GM23338 (cell line): ENCODE results near the gene DCAKD. TPM values are rescaled to one million over a fixed set of nuclear protein-coding genes. Genes with fewer than 3 reads are reported as not detected.

Source experiments
- ATAC-seq: fragments of 200-7000 bp; cut with Tn5 transposase; 3 replicates; pipeline ENCODE4 v1.9.1; 2020
- DNase-seq: peaks from one replicate; pipeline ENCODE4 v3.0.0-alpha.2; 2015; ENCODE audit warnings: low spot score
- H2AFZ ChIP-seq: fragments of 200-600 bp; sonication (generic); 2 replicates; pipeline ENCODE4 v1.8.0; 2016; ENCODE audit warnings: antibody characterized with exemption, mild to moderate bottlenecking, moderate library complexity
- H3F3A ChIP-seq: fragments of 200-600 bp; sonication (generic); replicated peaks from 2 replicates; pipeline ENCODE4 v1.8.0; 2017; ENCODE audit warnings: antibody characterized with exemption, mixed run types, low read depth
- H3K27ac ChIP-seq: fragments of 200-600 bp; sonication (generic); 2 replicates; pipeline ENCODE4 v1.6.1; 2016; ENCODE audit warnings: low read depth
- H3K27me3 ChIP-seq: fragments of 200-600 bp; sonication (generic); 2 replicates; pipeline ENCODE4 v1.8.0; 2016; ENCODE audit warnings: mild to moderate bottlenecking, mixed run types, moderate library complexity; ENCODE audit not compliant: insufficient read depth
- H3K36me3 ChIP-seq: fragments of 200-600 bp; sonication (generic); 2 replicates; pipeline ENCODE4 v1.8.0; 2016; ENCODE audit warnings: mild to moderate bottlenecking; ENCODE audit not compliant: insufficient read depth
- H3K4me1 ChIP-seq: fragments of 200-600 bp; sonication (generic); 2 replicates; pipeline ENCODE4 v1.8.0; 2016; ENCODE audit warnings: mild to moderate bottlenecking, moderate library complexity; ENCODE audit not compliant: insufficient read depth
- H3K4me2 ChIP-seq: fragments of 200-600 bp; sonication (generic); 2 replicates; pipeline ENCODE4 v1.7.1; 2017; ENCODE audit warnings: mixed run types
- H3K4me3 ChIP-seq: fragments of 200-600 bp; sonication (generic); 2 replicates; pipeline ENCODE4 v1.6.1; 2016; ENCODE audit warnings: mixed run types
- H3K79me2 ChIP-seq: fragments of 200-600 bp; sonication (generic); replicated peaks from 2 replicates; pipeline ENCODE4 v1.8.0; 2017; ENCODE audit warnings: mild to moderate bottlenecking; ENCODE audit not compliant: insufficient read depth
- H3K9me2 ChIP-seq: fragments of 200-600 bp; sonication (generic); 2 replicates; pipeline ENCODE4 v1.8.0; 2017; ENCODE audit not compliant: insufficient read depth
- H4K20me1 ChIP-seq: fragments of 200-600 bp; sonication (generic); replicated peaks from 2 replicates; pipeline ENCODE4 v1.8.0; 2017; ENCODE audit warnings: mild to moderate bottlenecking; ENCODE audit not compliant: insufficient read depth
- H3K27ac Mint-ChIP-seq: 2 replicates; pipeline ENCODE4 v1.8.0; 2020; ENCODE audit warnings: inconsistent platforms, mild to moderate bottlenecking, moderate library complexity, mixed read lengths
- H3K27me3 Mint-ChIP-seq: 3 replicates; pipeline ENCODE4 v1.8.0; 2022; ENCODE audit warnings: low read depth, mild to moderate bottlenecking, moderate library complexity, mixed read lengths, inconsistent platforms; ENCODE audit not compliant: insufficient read depth, poor library complexity
- H3K36me3 Mint-ChIP-seq: 3 replicates; pipeline ENCODE4 v1.8.0; 2021; ENCODE audit warnings: low read depth, mild to moderate bottlenecking, inconsistent platforms, moderate library complexity, mixed read lengths
- H3K4me1 Mint-ChIP-seq: 3 replicates; pipeline ENCODE4 v1.8.0; 2020; ENCODE audit warnings: mild to moderate bottlenecking, inconsistent platforms, mixed read lengths
- H3K4me3 Mint-ChIP-seq: 3 replicates; pipeline ENCODE4 v1.8.0; 2021; ENCODE audit warnings: moderate library complexity, mild to moderate bottlenecking, inconsistent platforms, mixed read lengths
- H3K9me3 Mint-ChIP-seq: 3 replicates; pipeline ENCODE4 v1.8.0; 2020; ENCODE audit warnings: moderate library complexity, mild to moderate bottlenecking, inconsistent platforms, mixed read lengths
- CREB1 ChIP-seq: fragments of 250-450 bp; sonication (Bioruptor Pico); IDR thresholded peaks from 2 replicates; pipeline ENCODE4 v1.5.0; 2020; ENCODE audit warnings: low read depth, mild to moderate bottlenecking, moderate library complexity
- EZH2 ChIP-seq: fragments of 200-600 bp; sonication (generic); IDR thresholded peaks from one replicate; pipeline ENCODE4 v1.8.0; 2017; ENCODE audit warnings: antibody characterized with exemption, mild to moderate bottlenecking, low read depth; ENCODE audit not compliant: unreplicated experiment
- EZH2phosphoT487 ChIP-seq: fragments of 200-600 bp; sonication (generic); IDR thresholded peaks from one replicate; pipeline ENCODE4 v1.8.1; 2018; ENCODE audit warnings: antibody characterized with exemption; ENCODE audit not compliant: unreplicated experiment
- JUNB ChIP-seq: IDR thresholded peaks from one replicate; pipeline ENCODE4 v1.6.1; 2016; ENCODE audit warnings: antibody characterized with exemption; ENCODE audit not compliant: unreplicated experiment
- NANOG ChIP-seq: IDR thresholded peaks from 2 replicates; pipeline ENCODE4 v1.6.1; 2016; ENCODE audit warnings: antibody characterized with exemption, borderline replicate concordance
- POLR2AphosphoS5 ChIP-seq: IDR thresholded peaks from 2 replicates; pipeline ENCODE4 v1.6.1; 2016; ENCODE audit warnings: antibody characterized with exemption, low read depth
- STAT1 ChIP-seq: IDR thresholded peaks from one replicate; pipeline ENCODE4 v1.6.1; 2016; ENCODE audit warnings: antibody characterized with exemption; ENCODE audit not compliant: unreplicated experiment
- ZNF114 ChIP-seq: fragments of 250-450 bp; sonication (Bioruptor Pico); IDR thresholded peaks from 2 replicates; pipeline ENCODE4 v1.5.0; 2020; ENCODE audit warnings: mild to moderate bottlenecking, moderate library complexity
- ZNF331 ChIP-seq: fragments of 250-450 bp; sonication (Bioruptor Pico); IDR thresholded peaks from 2 replicates; pipeline ENCODE4 v1.5.0; 2020; ENCODE audit warnings: low read depth, mild to moderate bottlenecking, moderate library complexity
- polyA plus RNA-seq: library from polyadenylated mRNA; unstranded; fragments of >200 nt; fragmentation: Nextera tagmentation; extraction: Ambion mirVana; gene quantifications from 2 replicates; pipeline ENCODE4 v1.2.1, GENCODE V29; 2016
- total RNA-seq: library from RNA; depleted of rRNA; stranded (reverse); fragments of >200 nt; shearing (Covaris generic); gene quantifications from 2 replicates; pipeline ENCODE4 v1.2.3, GENCODE V29; 2014
- TF ChIP-seq, protein P1 (sequence below): IDR thresholded peaks from 2 replicates; pipeline ENCODE4 v1.6.1; 2016; ENCODE audit warnings: antibody characterized with exemption
- TF ChIP-seq, protein P2 (sequence below), 2 experiments: fragments of 200-600 bp in 1 of 2; sonication (generic) in 1 of 2; conservative IDR thresholded peaks; 2 replicates each; pipeline versions ENCODE4 v1.5.1 to v1.6.1; 2016 to 2017; ENCODE audit warnings: antibody characterized with exemption in 2 of 2, low read depth in 2 of 2, mild to moderate bottlenecking in 2 of 2, moderate library complexity in 1 of 2
- TF ChIP-seq, protein P3 (sequence below): fragments of 250-450 bp; sonication (Bioruptor Pico); IDR thresholded peaks from 2 replicates; pipeline ENCODE4 v1.5.0; 2020; ENCODE audit warnings: mild to moderate bottlenecking, moderate library complexity
- TF ChIP-seq, protein P4 (sequence below): IDR thresholded peaks from one replicate; pipeline ENCODE4 v1.6.1; 2018; ENCODE audit warnings: antibody characterized with exemption; ENCODE audit not compliant: unreplicated experiment

Gene DCAKD
- total and polyA plus RNA-seq, 2 experiments from 2014 or later, result 23.7 to 57.2 TPM

DNA sequence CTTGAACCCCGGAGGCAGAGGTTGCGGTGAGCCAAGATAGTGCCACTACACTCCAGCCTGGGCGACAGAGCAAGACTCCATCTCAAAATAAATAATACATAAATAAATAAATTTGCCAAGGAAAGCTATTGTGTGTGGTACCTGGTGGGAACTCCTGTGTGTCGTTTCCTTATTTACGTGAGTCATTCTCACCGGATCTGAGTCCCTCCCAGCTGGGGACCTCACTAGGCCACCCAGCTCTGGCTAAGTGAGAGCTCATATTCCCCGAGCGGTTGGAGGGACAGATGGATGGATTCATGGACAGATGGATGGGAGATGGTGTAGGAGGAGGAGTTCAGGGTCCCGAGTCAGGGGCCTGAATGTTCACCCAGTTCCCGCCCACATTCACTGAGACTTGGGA lies 60.4 kb downstream of the DCAKD start:
- H3K27me3 Mint-ChIP-seq, result peaks cover 22% of the 10 kb centered on the region
- H3K4me1 ChIP-seq, result peaks cover 23% of the 10 kb centered on the region

More for the DNA sequence above, 60.4 kb downstream of the DCAKD start:
- H4K20me1 ChIP-seq, result no peaks in the 10 kb centered on the region
- no peak overlapping the region for H3K27ac ChIP-seq
- Mint-ChIP-seq H3K4me1 (peaks cover 28% of the 10 kb centered on the region), H3K9me3 (no peaks in the 10 kb centered on the region), H3K27ac (no peak overlapping the region), H3K4me3 (no peak overlapping the region), H3K36me3 (no peaks in the 10 kb centered on the region)
- H3K36me3 ChIP-seq, result no peaks in the 10 kb centered on the region
- H3K79me2 ChIP-seq, result no peaks in the 10 kb centered on the region
- peaks cover 14% of the 10 kb centered on the region; the same call in 1 of the 2 replicates for H3F3A ChIP-seq
- no peaks in the 10 kb centered on the region for H3K9me2 ChIP-seq
- TF ChIP-seq, protein P1, sequence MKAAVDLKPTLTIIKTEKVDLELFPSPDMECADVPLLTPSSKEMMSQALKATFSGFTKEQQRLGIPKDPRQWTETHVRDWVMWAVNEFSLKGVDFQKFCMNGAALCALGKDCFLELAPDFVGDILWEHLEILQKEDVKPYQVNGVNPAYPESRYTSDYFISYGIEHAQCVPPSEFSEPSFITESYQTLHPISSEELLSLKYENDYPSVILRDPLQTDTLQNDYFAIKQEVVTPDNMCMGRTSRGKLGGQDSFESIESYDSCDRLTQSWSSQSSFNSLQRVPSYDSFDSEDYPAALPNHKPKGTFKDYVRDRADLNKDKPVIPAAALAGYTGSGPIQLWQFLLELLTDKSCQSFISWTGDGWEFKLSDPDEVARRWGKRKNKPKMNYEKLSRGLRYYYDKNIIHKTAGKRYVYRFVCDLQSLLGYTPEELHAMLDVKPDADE, result no peak
- TF ChIP-seq, protein P2, sequence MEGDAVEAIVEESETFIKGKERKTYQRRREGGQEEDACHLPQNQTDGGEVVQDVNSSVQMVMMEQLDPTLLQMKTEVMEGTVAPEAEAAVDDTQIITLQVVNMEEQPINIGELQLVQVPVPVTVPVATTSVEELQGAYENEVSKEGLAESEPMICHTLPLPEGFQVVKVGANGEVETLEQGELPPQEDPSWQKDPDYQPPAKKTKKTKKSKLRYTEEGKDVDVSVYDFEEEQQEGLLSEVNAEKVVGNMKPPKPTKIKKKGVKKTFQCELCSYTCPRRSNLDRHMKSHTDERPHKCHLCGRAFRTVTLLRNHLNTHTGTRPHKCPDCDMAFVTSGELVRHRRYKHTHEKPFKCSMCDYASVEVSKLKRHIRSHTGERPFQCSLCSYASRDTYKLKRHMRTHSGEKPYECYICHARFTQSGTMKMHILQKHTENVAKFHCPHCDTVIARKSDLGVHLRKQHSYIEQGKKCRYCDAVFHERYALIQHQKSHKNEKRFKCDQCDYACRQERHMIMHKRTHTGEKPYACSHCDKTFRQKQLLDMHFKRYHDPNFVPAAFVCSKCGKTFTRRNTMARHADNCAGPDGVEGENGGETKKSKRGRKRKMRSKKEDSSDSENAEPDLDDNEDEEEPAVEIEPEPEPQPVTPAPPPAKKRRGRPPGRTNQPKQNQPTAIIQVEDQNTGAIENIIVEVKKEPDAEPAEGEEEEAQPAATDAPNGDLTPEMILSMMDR (conservative IDR thresholded peaks at IDR 0.05; ENCODE audit: low read depth in 2 of 2), result no peak
- TF ChIP-seq JUNB, result no peak
- TF ChIP-seq ZNF114 (CRISPR knock-in tag), result no peak
- TF ChIP-seq, protein P3, sequence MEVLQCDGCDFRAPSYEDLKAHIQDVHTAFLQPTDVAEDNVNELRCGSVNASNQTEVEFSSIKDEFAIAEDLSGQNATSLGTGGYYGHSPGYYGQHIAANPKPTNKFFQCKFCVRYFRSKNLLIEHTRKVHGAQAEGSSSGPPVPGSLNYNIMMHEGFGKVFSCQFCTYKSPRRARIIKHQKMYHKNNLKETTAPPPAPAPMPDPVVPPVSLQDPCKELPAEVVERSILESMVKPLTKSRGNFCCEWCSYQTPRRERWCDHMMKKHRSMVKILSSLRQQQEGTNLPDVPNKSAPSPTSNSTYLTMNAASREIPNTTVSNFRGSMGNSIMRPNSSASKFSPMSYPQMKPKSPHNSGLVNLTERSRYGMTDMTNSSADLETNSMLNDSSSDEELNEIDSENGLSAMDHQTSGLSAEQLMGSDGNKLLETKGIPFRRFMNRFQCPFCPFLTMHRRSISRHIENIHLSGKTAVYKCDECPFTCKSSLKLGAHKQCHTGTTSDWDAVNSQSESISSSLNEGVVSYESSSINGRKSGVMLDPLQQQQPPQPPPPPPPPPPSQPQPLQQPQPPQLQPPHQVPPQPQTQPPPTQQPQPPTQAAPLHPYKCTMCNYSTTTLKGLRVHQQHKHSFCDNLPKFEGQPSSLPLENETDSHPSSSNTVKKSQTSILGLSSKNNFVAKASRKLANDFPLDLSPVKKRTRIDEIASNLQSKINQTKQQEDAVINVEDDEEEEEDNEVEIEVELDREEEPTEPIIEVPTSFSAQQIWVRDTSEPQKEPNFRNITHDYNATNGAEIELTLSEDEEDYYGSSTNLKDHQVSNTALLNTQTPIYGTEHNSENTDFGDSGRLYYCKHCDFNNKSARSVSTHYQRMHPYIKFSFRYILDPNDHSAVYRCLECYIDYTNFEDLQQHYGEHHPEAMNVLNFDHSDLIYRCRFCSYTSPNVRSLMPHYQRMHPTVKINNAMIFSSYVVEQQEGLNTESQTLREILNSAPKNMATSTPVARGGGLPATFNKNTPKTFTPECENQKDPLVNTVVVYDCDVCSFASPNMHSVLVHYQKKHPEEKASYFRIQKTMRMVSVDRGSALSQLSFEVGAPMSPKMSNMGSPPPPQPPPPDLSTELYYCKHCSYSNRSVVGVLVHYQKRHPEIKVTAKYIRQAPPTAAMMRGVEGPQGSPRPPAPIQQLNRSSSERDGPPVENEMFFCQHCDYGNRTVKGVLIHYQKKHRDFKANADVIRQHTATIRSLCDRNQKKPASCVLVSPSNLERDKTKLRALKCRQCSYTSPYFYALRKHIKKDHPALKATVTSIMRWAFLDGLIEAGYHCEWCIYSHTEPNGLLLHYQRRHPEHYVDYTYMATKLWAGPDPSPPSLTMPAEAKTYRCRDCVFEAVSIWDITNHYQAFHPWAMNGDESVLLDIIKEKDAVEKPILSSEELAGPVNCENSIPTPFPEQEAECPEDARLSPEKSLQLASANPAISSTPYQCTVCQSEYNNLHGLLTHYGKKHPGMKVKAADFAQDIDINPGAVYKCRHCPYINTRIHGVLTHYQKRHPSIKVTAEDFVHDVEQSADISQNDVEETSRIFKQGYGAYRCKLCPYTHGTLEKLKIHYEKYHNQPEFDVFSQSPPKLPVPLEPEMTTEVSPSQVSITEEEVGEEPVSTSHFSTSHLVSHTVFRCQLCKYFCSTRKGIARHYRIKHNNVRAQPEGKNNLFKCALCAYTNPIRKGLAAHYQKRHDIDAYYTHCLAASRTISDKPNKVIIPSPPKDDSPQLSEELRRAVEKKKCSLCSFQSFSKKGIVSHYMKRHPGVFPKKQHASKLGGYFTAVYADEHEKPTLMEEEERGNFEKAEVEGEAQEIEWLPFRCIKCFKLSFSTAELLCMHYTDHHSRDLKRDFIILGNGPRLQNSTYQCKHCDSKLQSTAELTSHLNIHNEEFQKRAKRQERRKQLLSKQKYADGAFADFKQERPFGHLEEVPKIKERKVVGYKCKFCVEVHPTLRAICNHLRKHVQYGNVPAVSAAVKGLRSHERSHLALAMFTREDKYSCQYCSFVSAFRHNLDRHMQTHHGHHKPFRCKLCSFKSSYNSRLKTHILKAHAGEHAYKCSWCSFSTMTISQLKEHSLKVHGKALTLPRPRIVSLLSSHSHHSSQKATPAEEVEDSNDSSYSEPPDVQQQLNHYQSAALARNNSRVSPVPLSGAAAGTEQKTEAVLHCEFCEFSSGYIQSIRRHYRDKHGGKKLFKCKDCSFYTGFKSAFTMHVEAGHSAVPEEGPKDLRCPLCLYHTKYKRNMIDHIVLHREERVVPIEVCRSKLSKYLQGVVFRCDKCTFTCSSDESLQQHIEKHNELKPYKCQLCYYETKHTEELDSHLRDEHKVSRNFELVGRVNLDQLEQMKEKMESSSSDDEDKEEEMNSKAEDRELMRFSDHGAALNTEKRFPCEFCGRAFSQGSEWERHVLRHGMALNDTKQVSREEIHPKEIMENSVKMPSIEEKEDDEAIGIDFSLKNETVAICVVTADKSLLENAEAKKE, result no peak
- no peak for TF ChIP-seq NANOG
- TF ChIP-seq STAT1, result no peak
- TF ChIP-seq CREB1 (CRISPR knock-in tag), result no peak
- TF ChIP-seq EZH2phosphoT487, result no peak
- TF ChIP-seq EZH2, result no peak
- TF ChIP-seq, protein P4, sequence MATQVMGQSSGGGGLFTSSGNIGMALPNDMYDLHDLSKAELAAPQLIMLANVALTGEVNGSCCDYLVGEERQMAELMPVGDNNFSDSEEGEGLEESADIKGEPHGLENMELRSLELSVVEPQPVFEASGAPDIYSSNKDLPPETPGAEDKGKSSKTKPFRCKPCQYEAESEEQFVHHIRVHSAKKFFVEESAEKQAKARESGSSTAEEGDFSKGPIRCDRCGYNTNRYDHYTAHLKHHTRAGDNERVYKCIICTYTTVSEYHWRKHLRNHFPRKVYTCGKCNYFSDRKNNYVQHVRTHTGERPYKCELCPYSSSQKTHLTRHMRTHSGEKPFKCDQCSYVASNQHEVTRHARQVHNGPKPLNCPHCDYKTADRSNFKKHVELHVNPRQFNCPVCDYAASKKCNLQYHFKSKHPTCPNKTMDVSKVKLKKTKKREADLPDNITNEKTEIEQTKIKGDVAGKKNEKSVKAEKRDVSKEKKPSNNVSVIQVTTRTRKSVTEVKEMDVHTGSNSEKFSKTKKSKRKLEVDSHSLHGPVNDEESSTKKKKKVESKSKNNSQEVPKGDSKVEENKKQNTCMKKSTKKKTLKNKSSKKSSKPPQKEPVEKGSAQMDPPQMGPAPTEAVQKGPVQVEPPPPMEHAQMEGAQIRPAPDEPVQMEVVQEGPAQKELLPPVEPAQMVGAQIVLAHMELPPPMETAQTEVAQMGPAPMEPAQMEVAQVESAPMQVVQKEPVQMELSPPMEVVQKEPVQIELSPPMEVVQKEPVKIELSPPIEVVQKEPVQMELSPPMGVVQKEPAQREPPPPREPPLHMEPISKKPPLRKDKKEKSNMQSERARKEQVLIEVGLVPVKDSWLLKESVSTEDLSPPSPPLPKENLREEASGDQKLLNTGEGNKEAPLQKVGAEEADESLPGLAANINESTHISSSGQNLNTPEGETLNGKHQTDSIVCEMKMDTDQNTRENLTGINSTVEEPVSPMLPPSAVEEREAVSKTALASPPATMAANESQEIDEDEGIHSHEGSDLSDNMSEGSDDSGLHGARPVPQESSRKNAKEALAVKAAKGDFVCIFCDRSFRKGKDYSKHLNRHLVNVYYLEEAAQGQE, result no peak
- TF ChIP-seq ZNF331, result no peak
- no peak for TF ChIP-seq POLR2AphosphoS5
- no peak overlapping the region for H3K4me2 ChIP-seq
- no peak overlapping the region for H3K4me3 ChIP-seq
- DNase-seq (no peak), ATAC-seq (no peak)
- no peak overlapping the region for H2AFZ ChIP-seq
- peaks cover 7% of the 10 kb centered on the region; the same call in 1 of the 2 replicates for H3K27me3 ChIP-seq
